Activated CD8-positive, alpha-beta T cell treated with anti-CD3 and anti-CD28 coated beads, Interleukin-2, amount 10 ng/mL, durations not matched to agents 7 days and 5 days (primary cell): ENCODE results near the gene ST6GALNAC3. TPM values are rescaled to one million over a fixed set of nuclear protein-coding genes. Genes with fewer than 3 reads are reported as not detected.

ENCODE experiments used
- ATAC-seq: fragments of 150-1000 bp; cut with Tn5 transposase; one replicate; pipeline ENCODE4 v1.10.0; 2021; ENCODE audit warnings: moderate library complexity
- CTCF ChIA-PET: fragments of 350-600 bp; sonication (Branson Sonifier 250); formaldehyde crosslinking; loops from one replicate; lab custom pipeline; 2021; ENCODE audit warnings: antibody characterized with exemption; lab: Charles Lee
- POLR2A ChIA-PET: fragments of 350-600 bp; sonication (Branson Sonifier 250); formaldehyde crosslinking; loops from one replicate; lab custom pipeline; 2021; ENCODE audit warnings: antibody characterized with exemption; lab: Charles Lee
- DNase-seq: peaks from one replicate; pipeline ENCODE4 v3.0.0-alpha.2; 2020
- H3K27ac Mint-ChIP-seq: one replicate; pipeline ENCODE4 v1.8.0; 2021; ENCODE audit warnings: mild to moderate bottlenecking, mixed read lengths
- H3K27me3 Mint-ChIP-seq: one replicate; pipeline ENCODE4 v1.8.0; 2021; ENCODE audit warnings: low read depth, mixed read lengths
- H3K36me3 Mint-ChIP-seq: one replicate; pipeline ENCODE4 v1.8.0; 2021; ENCODE audit warnings: low read depth, mixed read lengths
- H3K4me1 Mint-ChIP-seq: one replicate; pipeline ENCODE4 v1.8.0; 2021; ENCODE audit warnings: low read depth, mixed read lengths
- H3K4me3 Mint-ChIP-seq: one replicate; pipeline ENCODE4 v1.8.0; 2021; ENCODE audit warnings: mild to moderate bottlenecking, mixed read lengths
- H3K9me3 Mint-ChIP-seq: one replicate; pipeline ENCODE4 v1.8.0; 2022; ENCODE audit warnings: mixed read lengths; ENCODE audit not compliant: insufficient read depth
- total RNA-seq, 2 experiments: library from RNA; stranded (reverse); gene quantifications; one replicate each; pipeline ENCODE4 v1.2.3, GENCODE V29; 2021

Gene ST6GALNAC3
- total RNA-seq, 2 experiments from 2014 or later, result 0.50 TPM; not detected in 1

- H3K27me3 Mint-ChIP-seq, result peaks cover 6% of the 10 kb centered on the region
- ATAC-seq, result no peak
- POLR2A ChIA-PET, result no interaction called here
- H3K9me3 Mint-ChIP-seq, result no peaks in the 10 kb centered on the region
- H3K36me3 Mint-ChIP-seq, result no peaks in the 10 kb centered on the region
- DNase-seq, result no peak
- H3K4me1 Mint-ChIP-seq, result no peaks in the 10 kb centered on the region
- CTCF ChIA-PET, result no interaction called here
- H3K27ac Mint-ChIP-seq, result no peak overlapping the region
- no peak overlapping the region for H3K4me3 Mint-ChIP-seq
These were observed 73.9 kb downstream of the ST6GALNAC3 start for GRCh38 chr1:76148460-76148859.

GRCh38 chr1:76153841-76154205 lies 79.3 kb downstream of the ST6GALNAC3 start:
- ChIA-PET POLR2A (interaction anchor here (0.6 to 1.0 kb wide), 2 partner anchors 9 to 335 kb away, joined by 3 to 4 read pairs; no protein-coding TSS in a partner anchor), CTCF (interaction anchor here (0.7 to 3.2 kb wide), 40 partner anchors 9 to 1379 kb away, joined by 3 to 21 read pairs (median 4); no protein-coding TSS in a partner anchor)
- DNase-seq (no peak), ATAC-seq (no peak)
- peak overlapping the region; percentile 91 for H3K27ac Mint-ChIP-seq
- H3K4me1 Mint-ChIP-seq, result peaks cover 12% of the 10 kb centered on the region
- no peaks in the 10 kb centered on the region for H3K36me3 Mint-ChIP-seq
- H3K27me3 Mint-ChIP-seq, result peaks cover 2% of the 10 kb centered on the region
- peak overlapping the region; percentile 77 for H3K4me3 Mint-ChIP-seq
- H3K9me3 Mint-ChIP-seq, result no peaks in the 10 kb centered on the region

GRCh38 chr1:76154206-76154956 lies 79.8 kb downstream of the ST6GALNAC3 start:
- H3K27me3 Mint-ChIP-seq, result no peaks in the 10 kb centered on the region
- DNase-seq, result peak; percentile 87
- H3K4me1 Mint-ChIP-seq, result peaks cover 12% of the 10 kb centered on the region
- H3K4me3 Mint-ChIP-seq, result peak overlapping the region; percentile 77
- peak; percentile 95 for ATAC-seq
- peak overlapping the region; percentile 91 for H3K27ac Mint-ChIP-seq
- POLR2A ChIA-PET, result interaction anchor here (0.6 to 1.0 kb wide), 3 partner anchors 10 to 1260 kb away, joined by 3 to 4 read pairs (median 3); no protein-coding TSS in a partner anchor
- no peaks in the 10 kb centered on the region for H3K36me3 Mint-ChIP-seq
- CTCF ChIA-PET, result interaction anchor here (0.6 to 3.2 kb wide), 53 partner anchors 9 to 1379 kb away, joined by 3 to 21 read pairs (median 4); no protein-coding TSS in a partner anchor
- H3K9me3 Mint-ChIP-seq, result no peaks in the 10 kb centered on the region

- Mint-ChIP-seq H3K4me3 (no peak overlapping the region), H3K4me1 (peaks cover 12% of the 10 kb centered on the region), H3K27ac (no peak overlapping the region), H3K27me3 (no peaks in the 10 kb centered on the region), H3K36me3 (no peaks in the 10 kb centered on the region), H3K9me3 (no peaks in the 10 kb centered on the region)
- ATAC-seq (no peak), DNase-seq (no peak)
- CTCF ChIA-PET, result no interaction called here
- POLR2A ChIA-PET, result no interaction called here
These were observed 82.4 kb downstream of the ST6GALNAC3 start for GRCh38 chr1:76156987-76157386.

- Mint-ChIP-seq H3K36me3 (no peaks in the 10 kb centered on the region), H3K27me3 (no peaks in the 10 kb centered on the region), H3K9me3 (no peaks in the 10 kb centered on the region), H3K4me1 (peaks cover 12% of the 10 kb centered on the region), H3K4me3 (no peak overlapping the region), H3K27ac (no peak overlapping the region)
- ChIA-PET CTCF (no interaction called here), POLR2A (no interaction called here)
- ATAC-seq, result no peak
- DNase-seq, result no peak
These were observed 83.6 kb downstream of the ST6GALNAC3 start for GRCh38 chr1:76158126-76158525.

GRCh38 chr1:76160225-76160624 lies 85.7 kb downstream of the ST6GALNAC3 start:
- Mint-ChIP-seq H3K27me3 (no peaks in the 10 kb centered on the region), H3K4me3 (no peak overlapping the region), H3K4me1 (no peaks in the 10 kb centered on the region), H3K27ac (no peak overlapping the region), H3K36me3 (no peaks in the 10 kb centered on the region), H3K9me3 (no peaks in the 10 kb centered on the region)
- DNase-seq (no peak), ATAC-seq (no peak)
- POLR2A ChIA-PET, result no interaction called here
- CTCF ChIA-PET, result interaction anchor here (1.3 kb wide), 1 partner anchor 108 kb away, joined by 3 read pairs; no protein-coding TSS in a partner anchor

- H3K9me3 Mint-ChIP-seq, result no peaks in the 10 kb centered on the region
- no peaks in the 10 kb centered on the region for H3K36me3 Mint-ChIP-seq
- ChIA-PET CTCF (no interaction called here), POLR2A (no interaction called here)
- DNase-seq (no peak), ATAC-seq (no peak)
- no peak overlapping the region for H3K27ac Mint-ChIP-seq
- no peaks in the 10 kb centered on the region for H3K27me3 Mint-ChIP-seq
- no peak overlapping the region for H3K4me3 Mint-ChIP-seq
- no peaks in the 10 kb centered on the region for H3K4me1 Mint-ChIP-seq
These were observed 86.9 kb downstream of the ST6GALNAC3 start for GRCh38 chr1:76161451-76161850.

- no peaks in the 10 kb centered on the region for H3K4me1 Mint-ChIP-seq
- ChIA-PET POLR2A (no interaction called here), CTCF (interaction anchor here (2.6 kb wide), 1 partner anchor 9 kb away, joined by 18 read pairs; no protein-coding TSS in a partner anchor)
- DNase-seq, result no peak
- no peaks in the 10 kb centered on the region for H3K27me3 Mint-ChIP-seq
- no peak overlapping the region for H3K27ac Mint-ChIP-seq
- no peaks in the 10 kb centered on the region for H3K36me3 Mint-ChIP-seq
- no peak for ATAC-seq
- H3K4me3 Mint-ChIP-seq, result no peak overlapping the region
- H3K9me3 Mint-ChIP-seq, result no peaks in the 10 kb centered on the region
These were observed 87.7 kb downstream of the ST6GALNAC3 start for GRCh38 chr1:76162254-76162653.

GRCh38 chr1:76164165-76164564 lies 89.6 kb downstream of the ST6GALNAC3 start:
- ChIA-PET POLR2A (no interaction called here), CTCF (interaction anchor here (2.6 kb wide), 1 partner anchor 10 kb away, joined by 18 read pairs; no protein-coding TSS in a partner anchor)

GRCh38 chr1:76170084-76170483 lies 95.5 kb downstream of the ST6GALNAC3 start:
- Mint-ChIP-seq H3K27ac (peak overlapping the region; percentile 28), H3K4me3 (no peak overlapping the region), H3K4me1 (peaks cover 9% of the 10 kb centered on the region), H3K36me3 (no peaks in the 10 kb centered on the region), H3K27me3 (no peaks in the 10 kb centered on the region), H3K9me3 (no peaks in the 10 kb centered on the region)
- DNase-seq (no peak), ATAC-seq (no peak)
- POLR2A ChIA-PET, result interaction anchor here (1.4 kb wide), 1 partner anchor 124 kb away, joined by 4 read pairs; no protein-coding TSS in a partner anchor
- CTCF ChIA-PET, result interaction anchor here (1.0 to 2.6 kb wide), 5 partner anchors 15 to 231 kb away, joined by 3 to 10 read pairs (median 3); no protein-coding TSS in a partner anchor

More at GRCh38 chr1:76164165-76164564, 89.6 kb downstream of the ST6GALNAC3 start:
- no peaks in the 10 kb centered on the region for H3K9me3 Mint-ChIP-seq
- no peaks in the 10 kb centered on the region for H3K36me3 Mint-ChIP-seq
- H3K27me3 Mint-ChIP-seq, result no peaks in the 10 kb centered on the region
- no peak for DNase-seq
- H3K4me1 Mint-ChIP-seq, result no peaks in the 10 kb centered on the region
- H3K27ac Mint-ChIP-seq, result no peak overlapping the region
- H3K4me3 Mint-ChIP-seq, result no peak overlapping the region
- no peak for ATAC-seq

GRCh38 chr1:76170513-76170912 lies 96.0 kb downstream of the ST6GALNAC3 start:
- Mint-ChIP-seq H3K9me3 (no peaks in the 10 kb centered on the region), H3K36me3 (no peaks in the 10 kb centered on the region), H3K27me3 (no peaks in the 10 kb centered on the region), H3K27ac (peak overlapping the region; percentile 32), H3K4me1 (peaks cover 9% of the 10 kb centered on the region), H3K4me3 (no peak overlapping the region)
- CTCF ChIA-PET, result interaction anchor here (1.2 to 2.6 kb wide), 4 partner anchors 16 to 231 kb away, joined by 3 to 10 read pairs (median 4); no protein-coding TSS in a partner anchor
- DNase-seq (no peak), ATAC-seq (no peak)
- POLR2A ChIA-PET, result interaction anchor here (1.4 kb wide), 1 partner anchor 124 kb away, joined by 4 read pairs; no protein-coding TSS in a partner anchor

GRCh38 chr1:76176000-76176399 lies 101.5 kb downstream of the ST6GALNAC3 start:
- Mint-ChIP-seq H3K27me3 (no peaks in the 10 kb centered on the region), H3K36me3 (no peaks in the 10 kb centered on the region), H3K9me3 (no peaks in the 10 kb centered on the region), H3K27ac (no peak overlapping the region), H3K4me1 (peaks cover 4% of the 10 kb centered on the region), H3K4me3 (no peak overlapping the region)
- no peak for ATAC-seq
- DNase-seq, result no peak
- ChIA-PET CTCF (interaction anchor here (1.2 kb wide), 1 partner anchor 22 kb away, joined by 4 read pairs; no protein-coding TSS in a partner anchor), POLR2A (no interaction called here)
